Prostate gland (tissue), 2 donors: ENCODE data around the gene POU2AF2. TPM values are rescaled to one million over a fixed set of nuclear protein-coding genes. Genes with fewer than 3 reads are reported as not detected.

Experiments
- DNase-seq: peaks from one replicate; pipeline ENCODE4 v3.0.0-alpha.2; 2019; ENCODE audit warnings: low spot score
- H3K27ac ChIP-seq, 2 donors: fragments of 200-600 bp; sonication (generic); 2 replicates each; pipeline ENCODE4 v1.5.1; 2017 to 2019
- H3K27me3 ChIP-seq: fragments of 200-600 bp; sonication (generic); replicated peaks from 2 replicates; pipeline ENCODE4 v1.5.1; 2019; ENCODE audit not compliant: insufficient read depth
- H3K36me3 ChIP-seq, 2 donors: fragments of 200-600 bp; sonication (generic); 1 replicate in 1 of 2; 2 replicates in 1 of 2; pipeline versions ENCODE4 v1.5.1 to v1.8.1; 2017 to 2019
- H3K4me1 ChIP-seq: fragments of 200-600 bp; sonication (generic); replicated peaks from 2 replicates; pipeline ENCODE4 v1.5.1; 2019
- H3K4me3 ChIP-seq, 2 donors: fragments of 200-600 bp; sonication (generic); 2 replicates each; pipeline ENCODE4 v1.5.1; 2017 to 2019
- H3K9me3 ChIP-seq: fragments of 200-600 bp; sonication (generic); 2 replicates; pipeline ENCODE4 v1.5.1; 2017
- CTCF ChIP-seq, 4 experiments: fragments of 200-600 bp in 2 of 4; fragments of 450-650 bp in 2 of 4; sonication (generic) in 2 of 4; IDR thresholded peaks; 1 replicate in 3 of 4; 2 replicates in 1 of 4; pipeline ENCODE4 v1.5.1; 2016 to 2019; ENCODE audit warnings: antibody characterized with exemption in 4 of 4, mild to moderate bottlenecking in 2 of 4, moderate library complexity in 2 of 4
- POLR2A ChIP-seq: fragments of 450-650 bp; IDR thresholded peaks from one replicate; pipeline ENCODE4 v1.6.1; 2016; ENCODE audit warnings: antibody characterized with exemption, mild to moderate bottlenecking
- POLR2AphosphoS5 ChIP-seq: sonication (generic); formaldehyde crosslinking; IDR thresholded peaks from one replicate; pipeline ENCODE4 v1.6.1; 2017; ENCODE audit warnings: antibody characterized with exemption
- WGBS: methylation state at CpG from one replicate; pipeline ENCODE4 v1.1.5; 2018; 5-methylcytosine and 5-hydroxymethylcytosine counted together
- intact Hi-C: fragments of 100-400 bp; cut with DNase I; formaldehyde crosslinking; loops from one replicate; pipeline ENCODE4 v1.14.2; 2022
- total RNA-seq, 2 donors: library from RNA; depleted of rRNA; stranded (reverse); fragments of >200 nt; gene quantifications; one replicate each; pipeline ENCODE4 v1.1.0, GENCODE V29; 2016

POU2AF2 gene
- total RNA-seq, 2 donors from 2014 or later = 0.74 TPM; not detected in 1

GRCh38 chr11:111320728-111321568 is 75.4 kb downstream of the POU2AF2 start:
- no peaks in the 10 kb centered on the region for H3K36me3 ChIP-seq
- no peaks in the 10 kb centered on the region for H3K9me3 ChIP-seq
- no peak for DNase-seq
- TF ChIP-seq CTCF (IDR thresholded peaks at IDR 0.05) (no peak), POLR2A (no peak)
- H3K4me3 ChIP-seq = no peak overlapping the region
- H3K27me3 ChIP-seq = no peaks in the 10 kb centered on the region
- H3K27ac ChIP-seq = no peak overlapping the region
- no peaks in the 10 kb centered on the region for H3K4me1 ChIP-seq
- intact Hi-C loops = no loop called here
- WGBS = 61% methylated on average over 5 of the region's 5 CpGs

DNA sequence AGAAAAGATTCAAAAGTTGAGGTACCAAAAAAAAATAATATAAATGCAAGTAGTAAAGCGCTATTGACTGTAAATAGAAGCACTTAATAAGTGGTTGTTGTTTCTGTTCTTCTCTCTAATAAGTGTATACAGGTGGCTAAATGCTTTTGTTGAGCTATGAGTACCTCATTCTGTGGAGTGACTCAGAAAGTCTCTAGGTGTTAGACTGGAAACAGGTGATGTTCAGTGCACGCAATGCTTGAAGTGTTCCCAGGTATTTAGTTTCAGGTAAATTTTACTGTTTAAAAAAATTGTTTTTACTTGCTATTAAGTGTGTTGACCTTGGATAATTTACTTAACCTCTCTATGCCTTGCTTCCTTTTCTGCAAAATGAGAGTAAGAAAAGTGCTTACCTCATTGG is 77.0 kb downstream of the POU2AF2 start:
- Histone ChIP-seq H3K4me1 (no peaks in the 10 kb centered on the region), H3K27ac (no peak overlapping the region), H3K36me3 (no peaks in the 10 kb centered on the region), H3K4me3 (no peak overlapping the region), H3K9me3 (no peaks in the 10 kb centered on the region), H3K27me3 (no peaks in the 10 kb centered on the region)
- intact Hi-C loops = no loop called here
- no peak for TF ChIP-seq CTCF (IDR thresholded peaks at IDR 0.05)
- TF ChIP-seq POLR2A = no peak
- no peak for TF ChIP-seq POLR2AphosphoS5
- WGBS = 80% methylated on average over 2 of the region's 2 CpGs
- no peak for DNase-seq

GRCh38 chr11:111324277-111324720 is 78.8 kb downstream of the POU2AF2 start:
- no peaks in the 10 kb centered on the region for H3K27me3 ChIP-seq
- H3K9me3 ChIP-seq = no peaks in the 10 kb centered on the region
- intact Hi-C loops = no loop called here
- H3K4me1 ChIP-seq = peaks cover 4% of the 10 kb centered on the region
- TF ChIP-seq POLR2AphosphoS5 = no peak
- no peaks in the 10 kb centered on the region for H3K36me3 ChIP-seq
- peak overlapping the region; percentile 4 to 53 for H3K27ac ChIP-seq
- 16% methylated on average over 5 of the region's 5 CpGs for WGBS
- H3K4me3 ChIP-seq = no peak overlapping the region
- DNase-seq = no peak

- peak overlapping the region in 1 of 2 donors; percentile 53 for H3K27ac ChIP-seq
- H3K9me3 ChIP-seq = no peaks in the 10 kb centered on the region
- no peak for DNase-seq
- no peaks in the 10 kb centered on the region for H3K27me3 ChIP-seq
- 78% methylated on average over 5 of the region's 5 CpGs for WGBS
- intact Hi-C loops = no loop called here
- H3K36me3 ChIP-seq = no peaks in the 10 kb centered on the region
- TF ChIP-seq POLR2AphosphoS5 (no peak), POLR2A (no peak), CTCF (IDR thresholded peaks at IDR 0.05) (no peak)
- H3K4me1 ChIP-seq = peaks cover 4% of the 10 kb centered on the region
- H3K4me3 ChIP-seq = no peak overlapping the region
These were observed 79.7 kb downstream of the POU2AF2 start for GRCh38 chr11:111325259-111325658.

DNA sequence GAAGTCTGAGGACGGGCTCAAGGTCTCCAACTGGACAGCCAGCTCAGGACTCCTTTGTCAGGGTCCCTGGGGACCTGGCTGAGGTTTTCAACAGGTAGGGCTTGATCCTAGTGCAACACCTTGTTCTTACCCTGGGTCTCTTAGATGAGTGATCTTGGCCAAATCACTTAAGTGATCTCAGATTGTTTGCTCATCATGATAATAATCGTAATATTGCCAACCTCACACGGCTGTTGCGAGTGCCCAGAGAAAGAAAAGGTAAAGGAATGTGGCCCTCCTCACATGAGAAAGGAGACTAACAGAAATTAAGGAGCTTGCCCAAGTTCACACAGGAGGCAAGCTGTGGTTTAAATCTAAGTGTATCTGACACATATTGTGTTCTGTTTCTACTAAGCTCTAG is 81.3 kb downstream of the POU2AF2 start:
- Histone ChIP-seq H3K9me3 (no peaks in the 10 kb centered on the region), H3K36me3 (no peaks in the 10 kb centered on the region), H3K27me3 (no peaks in the 10 kb centered on the region), H3K4me3 (no peak overlapping the region), H3K4me1 (peaks cover 4% of the 10 kb centered on the region), H3K27ac (peak overlapping the region in 1 of 2 donors; percentile 10)
- 41% methylated on average over 4 of the region's 4 CpGs for WGBS
- DNase-seq = no peak
- TF ChIP-seq CTCF (IDR thresholded peaks at IDR 0.05) (no peak), POLR2A (no peak), POLR2AphosphoS5 (no peak)
- intact Hi-C loops = no loop called here
